Gastroesophageal sphincter (tissue), 4 donors: ENCODE data around the gene TMCC3. TPM values are rescaled to one million over a fixed set of nuclear protein-coding genes. Genes with fewer than 3 reads are reported as not detected.

Experiments
- ATAC-seq: fragments of 150-250 bp; one replicate; pipeline ENCODE4 v1.9.1; 2016; ENCODE audit warnings: mild to moderate bottlenecking, moderate library complexity
- H3K27ac ChIP-seq, 4 donors: fragments of 200-600 bp; sonication (generic) in 3 of 4; 1 replicate in 3 of 4; 2 replicates in 1 of 4; pipeline ENCODE4 v1.5.1; 2016 to 2019
- H3K27me3 ChIP-seq: fragments of 200-600 bp; sonication (generic); one replicate; pipeline ENCODE4 v1.5.1; 2019
- H3K36me3 ChIP-seq, 2 donors: fragments of 200-600 bp; sonication (generic); one replicate each; pipeline ENCODE4 v1.5.1; 2019; ENCODE audit warnings: control low read depth in 1 of 2
- H3K4me1 ChIP-seq, 3 donors: fragments of 200-600 bp; sonication (generic); 1 replicate in 2 of 3; 2 replicates in 1 of 3; pipeline ENCODE4 v1.5.1; 2016 to 2019; ENCODE audit warnings: control low read depth in 2 of 3
- H3K4me3 ChIP-seq, 2 donors: fragments of 200-600 bp; sonication (generic); one replicate each; pipeline ENCODE4 v1.5.1; 2019; ENCODE audit warnings: mild to moderate bottlenecking in 1 of 2, moderate library complexity in 1 of 2
- H3K9me3 ChIP-seq, 3 donors: fragments of 200-600 bp; sonication (generic); one replicate each; pipeline ENCODE4 v1.5.1; 2017 to 2019; ENCODE audit warnings: control low read depth in 2 of 3
- EP300 ChIP-seq: sonication (generic); formaldehyde crosslinking; IDR thresholded peaks from one replicate; pipeline ENCODE4 v1.6.1; 2017; ENCODE audit warnings: antibody characterized with exemption, mild to moderate bottlenecking
- POLR2A ChIP-seq, 2 donors: fragments of 450-650 bp; IDR thresholded peaks; one replicate each; pipeline ENCODE4 v1.6.1; 2017; ENCODE audit warnings: antibody characterized with exemption in 2 of 2, mild to moderate bottlenecking in 2 of 2, moderate library complexity in 1 of 2
- POLR2AphosphoS5 ChIP-seq: sonication (generic); formaldehyde crosslinking; IDR thresholded peaks from one replicate; pipeline ENCODE4 v1.6.1; 2017; ENCODE audit warnings: antibody characterized with exemption
- WGBS, 2 donors: methylation state at CpG; one replicate each; pipeline ENCODE4 v1.1.5; 2018; ENCODE audit warnings: low coverage in 1 of 2; 5-methylcytosine and 5-hydroxymethylcytosine counted together
- total RNA-seq, 4 donors: library from RNA; depleted of rRNA; stranded (reverse); fragments of >200 nt; gene quantifications; one replicate each; pipeline ENCODE4 v1.1.0, GENCODE V29; 2016
- TF ChIP-seq, protein P1 (sequence below), 4 experiments: fragments of 200-600 bp in 2 of 4; fragments of 450-650 bp in 2 of 4; sonication (generic) in 1 of 4; IDR thresholded peaks; one replicate each; pipeline ENCODE4 v1.5.1; 2017 to 2019; ENCODE audit warnings: antibody characterized with exemption in 4 of 4, mild to moderate bottlenecking in 2 of 4, moderate library complexity in 2 of 4

Gene TMCC3
- total RNA-seq, 4 donors from 2014 or later, result 9.2 to 24.7 (median 20.2) TPM

DNA sequence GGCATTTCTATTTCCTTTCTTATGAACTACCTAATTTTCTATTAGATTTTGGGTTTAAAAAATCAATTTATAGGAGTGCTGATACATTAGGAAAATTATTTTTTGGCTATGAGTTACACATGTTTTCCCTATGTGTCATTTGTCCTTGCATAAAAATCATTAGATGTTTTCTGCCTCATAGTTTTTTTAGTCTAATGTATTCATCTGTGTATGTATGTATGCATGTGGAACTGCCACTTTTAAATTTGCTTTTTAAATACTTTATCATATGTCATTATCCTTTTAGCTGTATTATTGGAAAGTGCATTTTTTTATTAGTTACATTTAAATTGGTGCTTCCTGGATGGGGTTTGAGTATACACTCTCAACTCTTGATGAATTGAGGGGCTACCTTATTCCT is 112.0 kb downstream of the TMCC3 start:
- Histone ChIP-seq H3K36me3 (no peaks in the 10 kb centered on the region), H3K27me3 (no peaks in the 10 kb centered on the region), H3K4me1 (peaks cover 0 to under 1% (median 0%) of the 10 kb centered on the region in 3 donors), H3K9me3 (no peaks in the 10 kb centered on the region), H3K27ac (no peak overlapping the region), H3K4me3 (no peak overlapping the region)
- TF ChIP-seq, protein P1, sequence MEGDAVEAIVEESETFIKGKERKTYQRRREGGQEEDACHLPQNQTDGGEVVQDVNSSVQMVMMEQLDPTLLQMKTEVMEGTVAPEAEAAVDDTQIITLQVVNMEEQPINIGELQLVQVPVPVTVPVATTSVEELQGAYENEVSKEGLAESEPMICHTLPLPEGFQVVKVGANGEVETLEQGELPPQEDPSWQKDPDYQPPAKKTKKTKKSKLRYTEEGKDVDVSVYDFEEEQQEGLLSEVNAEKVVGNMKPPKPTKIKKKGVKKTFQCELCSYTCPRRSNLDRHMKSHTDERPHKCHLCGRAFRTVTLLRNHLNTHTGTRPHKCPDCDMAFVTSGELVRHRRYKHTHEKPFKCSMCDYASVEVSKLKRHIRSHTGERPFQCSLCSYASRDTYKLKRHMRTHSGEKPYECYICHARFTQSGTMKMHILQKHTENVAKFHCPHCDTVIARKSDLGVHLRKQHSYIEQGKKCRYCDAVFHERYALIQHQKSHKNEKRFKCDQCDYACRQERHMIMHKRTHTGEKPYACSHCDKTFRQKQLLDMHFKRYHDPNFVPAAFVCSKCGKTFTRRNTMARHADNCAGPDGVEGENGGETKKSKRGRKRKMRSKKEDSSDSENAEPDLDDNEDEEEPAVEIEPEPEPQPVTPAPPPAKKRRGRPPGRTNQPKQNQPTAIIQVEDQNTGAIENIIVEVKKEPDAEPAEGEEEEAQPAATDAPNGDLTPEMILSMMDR (IDR thresholded peaks at IDR 0.05), result no peak
- TF ChIP-seq EP300, result no peak
- no peak for TF ChIP-seq POLR2AphosphoS5
- no peak for TF ChIP-seq POLR2A (IDR thresholded peaks at IDR 0.05)
- no peak for ATAC-seq

DNA sequence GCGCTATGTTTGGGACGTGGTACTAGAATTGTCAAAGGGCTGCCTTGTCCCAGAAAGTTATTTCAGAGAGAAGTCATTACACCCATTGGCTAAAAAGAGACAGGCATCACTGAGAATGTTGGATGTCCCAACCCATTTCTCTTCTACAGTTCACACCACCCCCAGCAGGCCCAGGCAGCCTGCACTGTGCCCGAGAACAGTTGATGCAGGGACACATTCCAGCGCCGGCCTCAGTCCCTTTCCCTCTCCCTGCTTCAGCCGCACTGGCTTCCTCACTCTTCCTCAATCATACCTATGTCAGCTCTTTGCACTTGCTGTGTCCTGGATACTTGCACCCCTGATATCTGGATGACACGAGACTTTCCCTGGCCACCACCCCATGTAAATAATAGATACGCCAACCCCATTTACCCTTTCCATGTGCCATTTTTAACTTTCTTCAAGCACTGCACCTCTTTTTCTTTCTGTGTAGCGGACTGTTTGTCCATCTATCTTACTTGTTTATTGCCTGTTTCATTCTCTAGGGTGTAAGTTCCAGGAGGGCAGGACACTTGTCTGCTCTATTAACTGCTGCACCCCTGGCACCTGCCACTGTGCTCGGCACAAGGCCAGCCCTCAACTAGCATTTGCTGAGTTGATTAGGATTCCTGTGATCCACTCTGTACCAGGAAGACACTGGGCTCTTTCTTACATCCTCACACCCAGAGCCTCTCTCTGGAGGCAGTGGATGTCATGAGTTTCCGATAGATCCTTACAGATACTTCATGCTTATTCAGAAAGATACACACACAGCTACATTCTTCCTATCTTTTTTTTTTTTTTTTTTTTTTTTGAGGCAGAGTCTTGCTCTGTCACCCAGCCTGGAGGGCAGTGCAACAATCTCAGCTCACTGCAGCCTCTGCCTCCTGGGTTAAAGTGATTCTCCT is 114.1 kb downstream of the TMCC3 start:
- H3K36me3 ChIP-seq, result no peaks in the 10 kb centered on the region
- peaks cover 0 to 12% (median 0%) of the 10 kb centered on the region in 3 donors for H3K4me1 ChIP-seq
- TF ChIP-seq POLR2A (IDR thresholded peaks at IDR 0.05) (no peak), EP300 (no peak), POLR2AphosphoS5 (no peak)
- TF ChIP-seq, protein P1 (IDR thresholded peaks at IDR 0.05), result no peak
- no peaks in the 10 kb centered on the region for H3K27me3 ChIP-seq
- no peaks in the 10 kb centered on the region for H3K9me3 ChIP-seq
- 81 to 88% methylated on average over 7 to 10 of the region's 11 CpGs for WGBS, 2 donors
- no peak overlapping the region for H3K4me3 ChIP-seq
- no peak overlapping the region for H3K27ac ChIP-seq
- no peak for ATAC-seq

DNA sequence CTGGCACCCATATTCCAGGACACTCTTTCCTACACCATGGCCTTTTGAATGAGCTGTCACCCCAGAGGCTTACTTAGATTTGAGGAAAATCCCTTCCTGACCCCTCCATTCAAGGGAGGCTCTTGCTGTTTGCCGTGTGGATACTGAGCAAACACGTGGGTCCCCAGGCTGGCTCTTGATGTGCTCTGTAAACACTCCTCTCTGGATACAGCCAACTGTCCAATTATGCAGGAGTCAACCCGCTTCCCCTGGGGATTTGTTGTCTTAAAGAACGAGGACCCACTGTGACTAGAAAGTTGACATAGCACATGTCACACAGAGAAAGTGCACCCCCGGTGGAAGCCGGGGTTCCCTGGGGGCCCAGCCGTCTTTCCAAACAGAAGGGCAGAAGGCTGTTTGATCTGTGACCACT is 114.8 kb downstream of the TMCC3 start:
- Histone ChIP-seq H3K4me1 (peaks cover 0 to 12% (median 0%) of the 10 kb centered on the region in 3 donors), H3K4me3 (no peak overlapping the region), H3K36me3 (no peaks in the 10 kb centered on the region), H3K27ac (no peak overlapping the region), H3K27me3 (no peaks in the 10 kb centered on the region), H3K9me3 (no peaks in the 10 kb centered on the region)
- no peak for TF ChIP-seq POLR2AphosphoS5
- TF ChIP-seq, protein P1 (IDR thresholded peaks at IDR 0.05), result no peak
- TF ChIP-seq EP300, result no peak
- TF ChIP-seq POLR2A (IDR thresholded peaks at IDR 0.05), result no peak
- 40 to 80% methylated on average over 1 of the region's 7 CpGs for WGBS, 2 donors
- ATAC-seq, result no peak

DNA sequence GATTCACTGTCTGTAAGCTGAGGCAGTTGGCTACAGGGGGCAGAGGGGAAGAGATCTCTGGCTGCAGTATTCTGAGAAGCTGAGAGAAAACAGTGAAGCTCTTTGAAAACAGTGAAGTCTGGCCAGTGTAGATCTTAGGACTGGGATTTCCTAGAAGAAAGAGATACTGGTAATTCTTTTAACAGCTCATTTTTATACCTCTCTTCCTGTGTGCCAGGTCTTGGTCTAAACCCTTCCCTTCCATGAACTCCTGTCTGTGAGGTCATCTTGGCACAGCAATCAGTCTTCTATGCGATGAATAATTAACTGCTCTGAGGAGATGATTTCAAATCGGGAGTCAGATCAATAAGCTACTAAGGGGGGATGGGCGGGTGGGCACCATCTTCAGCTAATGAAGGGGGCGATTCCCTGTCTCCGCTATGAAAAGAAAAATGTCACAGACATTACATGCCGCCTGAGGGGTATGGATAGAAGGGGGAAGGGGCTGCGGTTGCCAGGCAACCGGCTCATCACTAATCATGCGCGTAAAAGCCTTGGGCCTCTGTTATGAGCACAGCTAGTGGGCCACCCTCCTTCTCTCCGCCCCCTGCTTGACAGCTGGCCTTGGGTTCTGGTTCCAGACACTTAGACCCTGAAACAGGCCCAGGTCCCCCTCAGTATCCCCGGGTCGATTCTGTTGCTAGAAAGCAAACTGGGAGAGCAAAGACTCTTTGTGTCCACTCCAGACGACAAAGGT is 115.4 kb downstream of the TMCC3 start:
- WGBS, 2 donors, result 73 to 89% methylated on average over 4 to 12 of the region's 14 CpGs
- peaks cover 0 to 12% (median 0%) of the 10 kb centered on the region in 3 donors for H3K4me1 ChIP-seq
- H3K27ac ChIP-seq, result no peak overlapping the region
- no peak overlapping the region for H3K4me3 ChIP-seq
- TF ChIP-seq EP300 (no peak), POLR2AphosphoS5 (no peak), POLR2A (IDR thresholded peaks at IDR 0.05) (no peak)
- TF ChIP-seq, protein P1 (IDR thresholded peaks at IDR 0.05), result no peak
- no peaks in the 10 kb centered on the region for H3K9me3 ChIP-seq
- H3K36me3 ChIP-seq, result no peaks in the 10 kb centered on the region
- H3K27me3 ChIP-seq, result no peaks in the 10 kb centered on the region
- ATAC-seq, result no peak
